GM18499 (cell line): Measurements from ENCODE around the gene PRKAA2.

ENCODE experiments used
- ATAC-seq: cut with Tn5 transposase; IDR thresholded peaks from one replicate; pipeline ENCODE4 v1.9.1; 2021; ENCODE audit warnings: moderate number of reproducible peaks; ENCODE audit not compliant: insufficient read depth, unreplicated experiment

Gene PRKAA2

DNA sequence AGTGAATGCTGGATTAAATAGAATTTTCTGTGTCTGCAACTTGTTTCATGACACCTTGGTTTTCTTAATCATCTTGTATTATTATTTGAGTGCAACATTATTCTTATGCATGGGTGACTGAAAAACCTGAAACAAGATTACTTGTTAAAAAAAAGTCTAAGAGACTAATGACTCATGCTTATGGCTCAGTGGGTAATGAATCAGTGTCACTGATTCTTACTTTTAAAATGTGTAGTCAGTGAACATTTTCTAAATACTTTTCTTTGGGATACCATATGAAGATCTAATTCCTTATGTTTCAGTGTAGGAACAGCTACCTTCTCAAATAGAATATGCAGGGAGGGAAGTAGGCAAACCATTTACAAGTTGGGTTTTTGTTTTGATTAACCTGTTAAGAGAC lies 65.5 kb downstream of the PRKAA2 start:
- ATAC-seq: no peak

DNA sequence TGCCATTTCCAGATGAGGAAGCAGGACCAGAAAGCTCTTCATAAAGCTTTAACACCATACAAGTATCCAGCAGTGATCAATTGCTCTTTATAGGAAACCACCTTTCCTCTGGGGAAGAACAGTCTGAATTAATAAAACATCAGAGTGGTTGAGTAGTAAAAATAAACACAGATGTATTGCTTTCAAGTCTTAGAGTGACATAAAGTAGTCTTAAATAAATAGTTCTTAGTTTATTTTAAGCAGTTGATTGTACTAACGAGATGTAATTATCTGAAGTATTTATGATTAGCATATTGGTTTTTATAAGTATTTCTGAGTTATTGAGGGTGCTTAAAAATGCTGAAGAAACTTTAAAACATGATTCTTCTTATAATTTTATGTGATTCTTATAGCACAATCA lies 67.0 kb downstream of the PRKAA2 start:
- ATAC-seq: no peak

DNA sequence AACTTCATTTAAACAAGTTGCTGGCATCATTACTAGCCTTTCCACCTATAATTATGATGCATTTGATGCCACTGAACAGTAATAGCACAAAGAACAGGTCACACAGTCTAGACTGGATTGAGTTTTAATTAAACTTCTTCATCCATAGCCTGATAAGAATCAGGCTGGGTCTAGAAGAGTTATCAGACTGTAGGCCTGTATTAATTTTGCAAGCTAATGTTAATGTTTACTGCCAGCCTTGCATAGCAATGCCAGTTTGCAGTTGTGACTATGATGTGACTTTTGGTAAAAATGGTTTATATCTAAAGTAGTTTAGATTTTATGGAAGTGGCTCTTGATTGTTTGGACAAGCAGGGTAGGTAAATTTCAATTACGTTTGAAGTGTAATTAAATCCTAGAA lies 68.0 kb downstream of the PRKAA2 start:
- ATAC-seq: no peak

DNA sequence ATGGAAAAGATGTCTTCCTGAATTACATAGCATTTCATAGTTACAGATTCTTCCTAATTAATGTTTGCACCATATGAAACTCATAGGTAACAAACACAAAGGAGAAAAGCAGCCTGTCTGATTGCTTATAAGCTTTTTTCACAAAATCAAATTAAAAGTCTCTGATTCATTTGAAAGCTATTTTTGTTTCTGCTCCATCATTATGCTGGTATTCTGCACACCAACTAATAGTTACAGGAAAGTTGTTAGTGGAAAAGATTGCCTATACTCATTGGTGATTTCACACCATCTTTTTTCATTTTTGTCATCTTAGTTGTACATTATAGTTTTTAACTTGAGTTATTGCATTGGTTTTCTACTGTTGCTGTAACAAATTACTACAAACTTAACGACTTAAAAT lies 70.0 kb downstream of the PRKAA2 start:
- ATAC-seq: no peak

DNA sequence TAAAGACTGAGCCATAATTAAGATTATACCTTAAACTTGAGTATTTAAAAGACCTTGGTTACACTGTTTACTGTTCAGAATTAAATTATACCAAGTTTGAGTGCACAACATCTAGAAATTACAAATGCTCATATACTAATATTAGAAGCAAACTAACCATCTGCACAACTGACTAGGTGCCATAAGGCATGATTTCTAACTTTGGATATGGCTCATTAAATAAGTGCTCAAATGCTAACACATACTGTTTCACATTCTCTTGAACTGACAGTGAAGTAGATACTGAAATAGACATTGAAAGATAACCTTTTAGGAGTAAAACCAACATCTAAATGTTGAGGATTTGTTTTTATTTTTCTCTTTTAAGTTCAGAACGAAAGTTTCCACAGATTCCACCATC lies 74.1 kb downstream of the PRKAA2 start:
- ATAC-seq: no peak

DNA sequence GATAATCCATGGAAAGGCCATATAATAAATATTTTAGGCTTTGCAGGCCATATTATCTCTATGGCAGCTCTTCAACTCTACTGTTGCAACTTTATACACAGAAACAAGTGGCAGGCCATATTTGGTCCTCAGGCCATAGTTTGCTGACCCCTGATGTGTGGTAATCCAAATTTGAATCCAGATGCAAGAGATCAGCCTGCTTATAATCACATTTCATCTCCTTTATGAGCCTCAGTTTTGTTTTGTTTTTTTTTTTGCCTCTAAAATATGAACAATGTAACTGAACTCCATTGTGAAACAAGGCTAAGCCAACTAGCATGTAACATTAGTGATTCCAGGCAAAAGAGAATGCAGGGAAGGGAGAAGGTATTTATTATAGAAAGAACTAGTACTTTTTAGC lies 81.6 kb downstream of the PRKAA2 start:
- ATAC-seq: no peak

DNA sequence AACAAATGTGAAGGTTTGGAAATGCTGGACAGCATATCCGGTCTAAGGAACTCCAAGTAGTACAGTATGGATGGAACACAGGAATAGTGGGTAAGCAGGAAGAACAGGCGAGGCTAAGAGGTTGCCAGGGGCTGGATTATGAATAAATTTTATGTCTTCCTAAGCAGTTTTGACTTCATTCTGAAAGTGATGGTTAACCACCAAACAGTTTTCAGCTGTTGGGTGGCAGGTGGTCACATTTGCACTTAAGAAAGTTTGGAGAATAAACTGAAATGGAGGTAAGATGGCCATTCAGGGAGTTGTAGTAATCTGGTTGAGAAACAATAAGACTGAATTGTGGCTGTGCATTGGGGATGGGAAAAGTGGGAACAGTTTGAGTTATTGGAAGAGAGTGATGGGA lies 83.8 kb downstream of the PRKAA2 start:
- ATAC-seq: no peak

DNA sequence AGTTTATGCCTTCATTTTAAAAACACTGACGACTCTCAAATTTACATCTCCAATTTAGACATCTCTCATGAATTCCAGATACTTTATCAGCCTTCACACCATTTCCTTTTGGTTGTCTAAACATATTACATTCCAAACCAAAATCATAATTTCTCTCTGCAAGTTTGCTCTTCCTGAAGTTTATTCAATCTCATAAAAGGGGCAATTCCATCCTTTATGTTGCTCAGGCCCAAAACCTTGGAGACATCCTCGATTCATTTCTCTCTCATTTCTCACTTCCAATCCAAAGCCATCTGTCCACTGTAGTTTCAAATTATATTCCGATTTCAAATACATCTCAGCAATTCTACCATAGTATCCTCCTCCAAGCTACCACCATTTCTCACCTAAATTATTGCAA lies 100.1 kb downstream of the PRKAA2 start:
- no peak for ATAC-seq

DNA sequence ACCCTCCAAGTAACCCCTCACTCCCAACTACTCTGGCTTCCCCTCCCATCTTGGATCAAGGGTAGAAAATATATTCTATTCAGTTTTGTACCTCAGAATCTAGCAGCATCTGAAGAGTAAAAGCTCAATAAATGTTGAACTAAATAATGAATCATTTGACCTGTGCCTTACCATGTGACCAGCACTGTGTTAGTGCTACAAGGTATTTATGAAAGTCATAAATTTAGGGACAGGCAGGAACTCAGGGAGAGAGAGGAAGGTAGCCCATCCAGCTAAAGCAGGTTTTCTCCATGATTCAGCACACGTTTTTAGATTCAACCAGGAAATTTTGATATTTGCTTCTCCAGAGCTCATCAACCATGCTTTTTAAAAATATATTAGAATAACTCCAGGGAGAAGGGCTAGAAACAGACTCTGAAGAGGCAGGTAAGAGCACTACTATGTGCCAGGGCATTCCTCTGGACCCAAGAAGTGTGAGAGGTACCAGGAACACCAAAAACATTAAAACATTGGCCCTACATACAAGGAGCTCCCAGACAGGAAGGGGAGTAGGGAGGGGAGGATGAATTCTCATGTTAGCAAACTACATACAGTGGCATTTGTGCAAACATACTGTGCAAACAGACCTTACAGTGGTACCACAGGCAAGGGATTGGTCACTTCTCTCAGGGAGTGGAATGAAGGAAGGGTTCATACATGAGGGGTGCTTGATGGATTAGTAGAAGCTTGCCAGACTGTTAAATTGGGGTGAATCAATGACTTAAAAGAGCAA lies 109.8 kb downstream of the PRKAA2 start:
- ATAC-seq: no peak

DNA sequence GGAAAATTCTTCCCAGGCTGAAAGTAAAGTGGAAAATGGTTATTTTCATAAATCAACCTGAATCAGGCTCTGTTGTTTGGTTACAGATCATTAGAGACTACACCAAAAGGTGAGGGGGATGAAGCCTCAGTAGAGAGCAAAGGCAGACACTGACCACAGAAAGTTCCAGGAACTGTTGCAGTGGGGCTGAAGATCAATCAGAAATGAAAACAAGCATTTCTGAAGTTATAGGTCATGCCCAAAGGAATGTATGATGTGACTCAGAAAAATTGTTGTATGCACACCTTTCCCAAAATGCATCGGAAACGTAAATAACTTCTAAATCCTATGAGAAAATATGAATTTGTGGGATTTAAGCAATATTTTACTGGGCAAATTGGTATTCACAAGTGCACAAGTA lies 110.8 kb downstream of the PRKAA2 start:
- ATAC-seq: no peak

DNA sequence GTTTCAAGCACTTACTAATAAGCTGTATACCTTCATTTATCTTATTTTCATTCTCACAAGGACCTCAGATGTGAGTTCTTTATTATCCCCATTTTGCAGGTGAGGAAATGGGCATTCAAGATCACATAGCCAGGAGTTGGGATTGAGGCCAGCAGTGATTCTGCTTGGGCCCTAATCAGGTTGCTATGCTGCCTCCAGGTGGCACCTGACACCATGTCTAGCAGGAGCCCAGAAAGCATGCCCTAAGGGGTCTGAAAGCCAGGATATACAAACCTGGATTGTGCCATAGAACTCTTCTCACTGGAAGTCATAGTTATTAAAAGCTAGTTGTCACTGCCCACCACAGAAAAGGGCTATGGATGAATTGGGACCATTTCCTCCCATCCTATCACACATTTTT lies 113.0 kb downstream of the PRKAA2 start:
- ATAC-seq: no peak

DNA sequence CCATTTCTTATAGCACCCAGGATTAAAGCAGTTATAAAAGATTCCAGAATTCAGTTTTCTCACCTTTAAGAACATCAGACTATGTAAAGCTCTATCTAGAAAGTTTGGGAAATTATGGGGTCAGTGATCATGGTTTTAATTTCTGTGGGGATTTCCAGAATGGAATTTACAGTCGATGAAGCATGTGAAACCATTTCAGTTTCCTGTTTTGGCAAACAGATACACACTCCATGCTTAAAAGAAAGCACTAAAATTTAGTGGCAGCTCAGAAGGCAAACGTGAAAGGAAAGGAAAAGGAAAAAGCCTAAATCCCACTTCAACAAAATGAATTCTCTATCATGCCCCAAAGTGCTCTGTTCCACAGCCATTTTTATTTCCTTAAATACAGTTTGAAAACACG lies 113.7 kb downstream of the PRKAA2 start:
- ATAC-seq: no peak
